B cell (primary cell): ENCODE results near the gene TMEM134.

Experiments
- CTCF ChIP-seq: fragments of 200-600 bp; IDR thresholded peaks from one replicate; pipeline ENCODE4 v1.8.0; 2022; ENCODE audit warnings: antibody characterized with exemption, mild to moderate bottlenecking
- EZH2 ChIP-seq: IDR thresholded peaks from 2 replicates; pipeline ENCODE4 v1.6.1; 2012; ENCODE audit warnings: borderline replicate concordance, low read depth, mild to moderate bottlenecking, moderate library complexity, low read length; ENCODE audit not compliant: insufficient read depth, poor library complexity, severe bottlenecking

GRCh38 chr11:67423891-67424613 is 45.0 kb downstream of the TMEM134 start:
- TF ChIP-seq EZH2 (no peak), CTCF (no peak)
